NK-92 treated with Interleukin-12 subunit alpha and Interleukin-12 subunit beta, amount 100 ng/mL, for 24 hours (cell line): ENCODE results near the gene RNF13.
"Not testable (repeated sequence)": the region's sequence is repeated elsewhere in the genome, so short reads cannot be mapped to it uniquely, and the experiment has no call there.

Experiments used
- DNase-seq: peaks from one replicate; lab custom pipeline; 2025; lab: John Stamatoyannopoulos, UW

Gene RNF13

DNA sequence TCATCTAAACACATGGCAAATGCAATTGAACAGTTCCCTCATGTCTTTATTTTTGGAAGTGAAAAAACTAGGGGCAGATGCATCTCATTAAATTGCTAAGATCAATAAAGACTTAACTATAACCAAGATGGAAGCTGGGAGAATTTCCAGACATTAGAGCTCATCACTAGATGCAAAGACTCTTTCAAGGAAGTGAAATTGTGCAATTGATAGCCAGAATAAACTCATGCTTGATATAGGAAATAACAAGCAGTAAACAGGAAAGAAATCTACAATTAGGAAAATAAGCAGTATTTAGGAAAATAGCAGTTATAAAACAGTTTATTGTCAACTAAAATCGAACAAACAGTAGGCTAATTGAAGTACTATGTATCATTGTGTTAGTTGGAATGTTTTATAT, 11.8 kb upstream of the RNF13 start:
- DNase-seq, result no peak

DNA sequence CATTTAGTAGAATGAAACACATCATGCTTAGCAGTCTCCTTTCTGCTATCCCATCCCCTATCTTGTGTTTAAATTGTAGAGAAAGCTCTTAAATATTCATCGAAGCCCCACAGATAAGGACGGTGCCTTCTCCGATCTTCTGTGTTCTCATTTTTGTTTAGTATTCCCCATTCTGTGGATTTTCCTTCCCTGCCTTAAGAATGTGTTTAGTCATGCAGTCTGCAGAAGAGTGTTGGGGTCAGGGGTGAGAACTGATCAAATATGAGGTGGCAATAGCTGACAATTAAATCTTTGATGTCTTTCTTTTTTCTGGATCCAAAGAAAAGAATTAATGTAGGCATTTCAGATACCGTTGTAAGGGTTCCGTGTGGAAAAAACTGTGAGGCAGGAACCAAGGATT, 11.4 kb upstream of the RNF13 start:
- no peak for DNase-seq

DNA sequence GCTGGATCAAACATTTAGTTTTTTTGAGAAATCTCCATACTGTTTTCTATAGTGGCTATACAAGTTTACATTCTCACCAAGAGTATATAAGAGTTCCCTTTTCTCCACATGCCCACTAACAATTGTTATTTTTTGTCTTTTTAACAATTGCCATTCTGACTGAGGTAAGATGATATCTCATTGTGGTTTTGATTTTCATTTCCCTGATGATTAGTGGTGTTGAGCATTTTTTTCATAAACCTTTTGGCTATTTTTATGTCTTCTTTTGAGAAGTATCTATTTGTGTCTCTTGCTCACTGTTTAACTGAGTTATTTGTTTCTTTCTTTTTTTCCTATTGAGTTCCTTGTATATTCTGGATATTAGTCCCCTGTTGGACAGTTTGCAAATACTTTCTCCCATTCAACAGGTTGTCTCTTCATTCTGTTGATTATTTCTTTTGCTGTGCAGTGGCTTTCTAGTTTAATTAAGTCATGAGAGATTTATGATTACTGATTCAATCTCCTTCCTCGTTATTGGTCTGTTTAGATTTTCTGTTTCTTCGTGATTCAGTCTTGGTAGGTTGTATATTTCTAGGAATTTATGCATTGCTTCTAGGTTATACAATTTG, 6.7 kb upstream of the RNF13 start:
- no peak for DNase-seq

DNA sequence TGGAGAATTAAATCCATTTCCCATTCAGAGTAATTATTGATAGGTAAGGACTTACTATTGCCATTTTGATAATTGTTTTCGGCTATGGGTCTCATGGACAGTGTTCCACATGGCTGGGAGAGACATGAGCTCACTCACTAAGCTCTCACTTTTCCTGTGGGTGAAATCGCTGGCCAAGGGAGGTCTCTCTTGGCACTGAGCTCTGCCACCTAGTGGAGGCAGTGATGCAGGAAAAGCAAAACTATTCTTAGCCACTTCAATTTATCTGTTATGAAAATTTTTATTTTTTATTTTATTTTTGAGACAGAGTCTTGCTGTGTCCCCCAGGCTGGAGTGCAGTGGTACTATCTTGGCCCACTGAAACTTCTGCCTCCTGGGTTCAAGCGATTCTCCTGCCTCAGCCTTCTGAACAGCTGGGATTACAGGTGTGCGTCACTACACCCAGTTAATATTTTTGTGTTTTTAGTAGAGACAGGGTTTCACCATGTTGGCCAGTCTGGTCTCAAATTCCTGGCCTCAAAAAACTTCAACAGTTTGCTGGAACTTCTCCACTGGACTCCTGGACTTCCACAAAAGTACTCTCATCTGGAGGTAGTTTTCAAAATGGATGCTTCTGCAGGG, 4.7 kb upstream of the RNF13 start:
- DNase-seq, result peak; percentile 31

DNA sequence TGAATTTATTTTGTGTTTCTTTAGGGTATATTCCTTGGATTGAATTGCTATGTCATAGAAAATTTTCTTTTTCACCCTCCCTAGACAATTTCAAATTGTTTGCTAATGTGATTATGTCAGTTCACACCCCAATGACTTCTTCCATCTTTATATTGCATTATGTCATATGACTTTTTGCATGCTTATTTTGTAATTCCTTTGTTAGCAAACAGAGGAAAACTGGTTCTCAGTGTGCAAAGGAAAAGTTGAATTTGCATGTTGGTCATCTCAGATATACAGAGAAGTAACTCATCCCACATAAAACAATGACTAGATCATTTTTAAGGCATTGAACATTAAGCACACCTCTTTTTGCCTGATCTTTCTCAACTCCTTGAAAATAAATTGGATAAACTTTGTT, 3.3 kb upstream of the RNF13 start:
- no peak for DNase-seq

DNA sequence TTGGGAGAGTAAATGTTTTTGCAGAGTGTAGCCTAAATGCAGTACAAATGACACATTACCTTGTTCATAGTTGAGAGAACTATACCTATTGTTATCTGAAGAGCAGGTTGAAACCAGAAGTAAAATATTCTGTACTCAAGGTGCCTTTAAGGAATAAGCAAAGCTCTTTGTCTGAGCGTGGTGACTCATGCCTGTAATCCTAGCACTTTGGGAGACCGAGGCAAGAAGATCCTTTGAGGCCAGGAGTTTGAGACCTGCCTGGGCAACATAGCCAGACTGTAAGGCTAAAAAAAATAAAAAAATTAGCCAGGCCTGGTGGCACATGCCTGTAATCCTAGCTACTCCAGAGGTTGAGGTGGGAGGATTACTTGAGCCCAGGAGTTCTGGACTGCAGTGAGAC, 2.2 kb upstream of the RNF13 start:
- DNase-seq, result no peak

DNA sequence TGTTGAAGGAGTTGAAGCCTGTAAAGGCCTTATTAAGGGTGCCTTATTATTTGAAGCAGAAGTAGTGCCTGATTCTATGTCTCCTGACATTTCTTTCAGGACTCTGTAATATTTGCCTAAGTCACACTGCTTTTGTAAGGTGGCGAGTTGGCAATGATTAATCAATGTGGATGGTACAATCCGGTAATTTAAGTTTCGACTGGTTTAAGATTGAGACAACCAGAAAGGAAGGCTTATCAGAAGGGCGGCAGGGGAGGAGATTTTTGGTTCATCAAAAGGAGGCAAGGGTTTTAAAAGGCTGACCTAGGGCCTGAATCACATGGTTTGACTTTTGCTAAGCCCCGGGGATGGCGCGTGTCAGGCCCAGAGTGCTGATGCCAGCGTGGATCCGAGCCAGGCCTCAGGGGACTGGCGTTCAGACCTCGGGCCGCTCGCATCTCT, 830 bp upstream of the RNF13 start:
- no peak for DNase-seq

DNA sequence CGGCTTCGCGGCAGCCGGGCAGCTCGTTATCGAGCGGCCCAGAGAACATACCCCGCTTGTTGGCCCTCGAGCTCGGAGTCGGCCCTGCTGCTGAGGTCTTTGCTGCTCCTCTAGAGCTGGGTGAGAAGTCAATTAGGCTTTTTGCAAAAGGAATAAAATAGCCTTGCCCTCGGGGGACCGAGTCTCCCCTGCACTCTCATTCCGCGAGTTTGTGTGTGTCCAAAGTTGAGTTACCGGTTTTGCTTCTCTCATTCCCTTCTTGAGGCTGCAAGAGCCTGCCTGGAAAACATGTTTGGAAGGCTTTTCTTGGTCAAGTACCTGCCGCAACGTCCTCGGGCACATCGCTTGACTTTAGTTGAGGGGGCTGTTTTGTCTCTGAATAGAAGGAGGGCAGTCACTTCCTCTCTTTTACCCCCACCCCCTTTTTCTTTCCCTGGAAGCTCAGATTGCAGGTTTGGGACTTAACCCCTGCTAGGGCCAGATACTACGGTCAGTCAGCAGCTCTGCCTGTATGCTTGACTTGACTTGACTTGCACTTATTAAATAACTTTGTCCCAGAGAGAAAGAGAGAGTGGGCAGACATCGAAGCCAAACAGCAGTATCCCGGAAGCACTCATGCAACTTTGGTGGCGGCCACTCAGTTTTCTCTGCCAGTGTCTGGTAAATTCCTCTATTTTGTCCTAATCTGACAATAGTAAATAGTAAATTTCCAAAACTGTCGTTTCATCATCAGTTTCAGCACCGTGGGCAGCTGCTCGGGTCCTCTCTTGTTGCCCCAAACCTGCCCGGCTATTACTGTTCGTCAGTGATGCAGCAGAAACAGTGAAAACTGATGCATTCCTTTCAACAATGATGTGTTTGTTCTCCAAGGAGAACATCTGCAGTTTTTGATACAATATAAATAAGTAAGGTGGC, 609 bp downstream of the RNF13 start:
- no peak for DNase-seq

DNA sequence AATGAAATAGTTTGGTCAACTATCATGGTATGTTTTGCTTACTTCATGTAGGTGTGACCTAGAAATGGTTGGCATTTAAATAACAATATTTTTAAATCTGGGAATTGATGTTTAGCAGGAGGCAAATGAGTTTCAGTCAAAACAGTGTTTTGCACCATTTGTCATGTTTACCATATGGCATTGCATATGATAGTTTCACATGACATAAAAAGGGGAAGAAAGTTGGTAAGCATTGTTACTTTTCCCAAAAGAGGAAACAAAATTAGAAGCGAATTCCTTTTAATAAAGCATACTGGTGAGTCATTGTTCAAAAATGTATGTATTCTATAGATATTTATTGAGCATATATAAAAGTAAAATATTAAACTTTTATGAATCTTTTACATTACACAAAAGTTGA, 2.3 kb downstream of the RNF13 start:
- DNase-seq, result no peak

DNA sequence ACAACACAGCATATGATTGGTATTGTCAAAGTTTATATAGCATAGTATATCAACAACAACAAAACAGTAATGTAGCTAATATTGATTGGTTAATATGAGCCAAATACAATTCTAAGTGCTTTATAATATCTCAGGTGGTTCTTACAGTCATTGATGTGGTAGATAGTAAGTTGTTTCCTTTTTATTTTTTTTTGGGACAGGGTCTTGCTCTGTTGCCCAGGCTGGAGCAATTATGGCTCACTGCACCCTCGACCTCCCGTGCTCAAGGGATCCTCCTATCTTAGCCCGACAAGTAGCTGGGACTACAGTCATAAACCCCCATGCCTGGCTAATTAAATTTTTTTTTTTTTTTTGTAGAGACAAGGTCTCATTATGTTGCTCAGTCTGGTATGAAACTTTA, 2.7 kb downstream of the RNF13 start:
- DNase-seq, result no peak

DNA sequence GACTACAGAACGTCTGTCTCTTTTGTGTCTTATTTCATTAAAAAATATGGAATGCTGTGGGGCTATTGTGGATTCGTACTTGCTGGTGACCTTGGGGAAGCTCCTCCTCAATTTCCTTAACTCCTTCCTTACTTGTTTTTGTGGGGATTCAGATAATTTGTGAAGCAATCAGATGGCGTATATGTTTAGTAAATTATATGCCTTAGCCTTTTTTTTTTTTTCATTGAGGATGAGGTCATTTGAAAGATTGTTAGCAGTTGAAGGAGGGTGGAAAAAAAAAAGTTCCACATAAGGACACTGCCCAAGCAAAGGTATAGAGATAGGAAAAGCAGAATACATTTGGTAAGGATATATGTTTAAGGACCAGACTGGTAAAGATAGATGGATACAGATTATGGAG, 3.3 kb downstream of the RNF13 start:
- DNase-seq, result no peak

DNA sequence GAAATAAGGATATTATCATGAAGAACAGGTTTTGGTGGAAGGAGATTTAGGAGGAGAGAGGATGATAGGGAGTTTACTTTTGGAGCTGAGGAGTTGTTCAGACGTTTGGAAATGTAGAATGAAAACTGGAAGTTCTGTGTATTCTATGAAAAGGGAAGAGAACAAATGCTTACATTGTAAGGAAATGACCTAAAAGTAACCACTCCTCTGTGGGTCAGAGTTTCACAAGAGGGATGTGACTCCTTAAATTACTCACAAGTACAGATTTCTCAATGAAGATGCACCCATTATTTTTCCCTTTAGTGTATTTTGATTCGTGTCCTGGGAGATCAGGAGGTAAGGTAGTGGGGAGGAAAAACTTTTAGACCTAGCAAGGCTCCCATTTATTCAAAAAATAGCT, 4.0 kb downstream of the RNF13 start:
- no peak for DNase-seq

DNA sequence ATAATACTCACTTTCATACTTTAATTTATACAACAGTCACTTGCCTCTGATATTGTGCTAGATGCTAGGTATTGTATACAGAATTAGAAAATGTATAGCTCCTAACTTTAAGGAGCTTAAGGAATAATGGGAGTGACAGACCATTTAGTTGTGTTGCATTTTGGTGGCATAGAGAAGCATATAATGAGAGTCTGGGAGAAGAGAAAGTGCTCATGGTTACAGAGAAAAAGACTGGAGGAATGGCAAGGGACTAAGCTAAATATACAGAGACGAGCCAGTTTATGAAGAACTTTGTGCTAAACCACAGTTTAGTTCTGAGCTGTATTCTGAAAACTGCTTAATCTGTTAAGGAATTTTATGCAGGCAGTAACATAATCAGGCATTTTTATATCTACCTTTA, 6.4 kb downstream of the RNF13 start:
- no peak for DNase-seq

DNA sequence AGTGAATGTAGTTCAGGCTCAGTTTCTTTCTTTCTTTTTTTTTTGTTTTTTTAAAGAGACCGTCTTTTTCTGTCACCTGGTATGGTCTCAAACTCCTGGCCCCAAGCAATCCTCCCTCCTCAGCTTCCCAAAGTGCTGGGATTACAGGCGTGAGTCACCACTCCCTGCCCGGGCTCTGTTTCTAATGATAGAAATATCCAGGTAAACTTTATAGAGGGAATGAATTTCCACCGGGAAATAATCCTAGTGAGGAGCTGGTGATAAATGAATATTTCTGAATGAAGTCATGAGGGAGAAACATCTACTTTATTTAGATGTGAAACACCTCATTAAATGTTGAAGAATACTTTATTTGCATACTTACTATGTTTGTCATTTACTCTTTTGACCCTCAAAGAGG, 7.2 kb downstream of the RNF13 start:
- DNase-seq, result no peak

DNA sequence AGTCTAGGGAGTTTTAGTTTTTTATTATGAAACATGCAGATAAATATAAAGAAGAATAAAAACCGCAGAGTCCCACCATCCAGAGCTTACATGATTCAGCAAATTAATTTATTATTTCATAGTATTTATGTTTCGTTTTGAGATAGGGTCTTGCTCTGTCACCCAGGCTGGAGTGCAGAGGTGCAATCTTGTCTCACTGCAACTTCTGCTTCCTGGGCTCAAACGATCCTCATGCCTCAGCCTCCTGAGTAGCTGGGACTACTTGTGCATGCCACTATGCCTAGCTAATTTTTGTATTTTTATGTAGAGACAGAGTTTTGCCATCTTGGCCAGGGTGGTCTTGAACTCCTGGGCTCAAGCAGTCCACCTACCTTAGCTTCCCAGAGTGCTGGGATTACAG, 13.6 kb downstream of the RNF13 start:
- no peak for DNase-seq

DNA sequence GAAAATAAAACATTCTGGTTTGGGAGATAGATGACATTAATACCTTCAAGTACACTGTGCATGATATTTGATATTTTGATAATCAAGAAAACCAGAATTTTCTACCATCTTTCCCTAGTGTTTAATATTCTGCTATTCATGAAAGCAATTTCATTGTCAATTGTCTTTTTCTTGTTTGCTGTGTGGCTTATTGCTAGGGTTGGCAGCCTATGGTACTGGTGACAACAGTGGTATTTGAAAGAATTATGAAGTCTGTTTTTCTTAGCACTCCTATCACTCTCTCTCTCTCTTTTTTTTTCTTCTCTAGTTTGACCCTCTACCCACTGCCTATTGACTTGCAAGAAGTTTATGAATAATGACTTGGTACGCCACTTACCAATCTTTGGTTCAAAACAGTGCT, 15.4 kb downstream of the RNF13 start:
- no peak for DNase-seq

DNA sequence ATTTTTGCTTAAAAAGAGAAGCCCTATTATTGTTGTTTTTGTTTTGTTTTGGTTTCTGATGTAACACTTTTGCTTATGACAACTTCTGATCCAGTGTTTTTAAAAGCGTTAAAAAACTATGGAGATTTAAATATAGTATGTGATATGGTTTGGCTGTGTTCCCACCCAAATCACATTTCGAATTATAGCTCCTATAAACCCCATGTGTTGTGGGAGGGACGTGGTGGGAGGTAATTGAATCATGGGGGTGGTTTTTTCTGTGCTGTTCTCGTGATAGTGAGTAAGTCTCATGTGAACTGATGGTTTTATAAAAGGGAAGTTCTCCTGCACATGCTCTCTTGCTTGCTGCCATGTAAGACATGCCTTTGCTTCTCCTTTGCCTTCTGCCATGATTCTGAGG, 16.6 kb downstream of the RNF13 start:
- not testable (repeated sequence) for DNase-seq

DNA sequence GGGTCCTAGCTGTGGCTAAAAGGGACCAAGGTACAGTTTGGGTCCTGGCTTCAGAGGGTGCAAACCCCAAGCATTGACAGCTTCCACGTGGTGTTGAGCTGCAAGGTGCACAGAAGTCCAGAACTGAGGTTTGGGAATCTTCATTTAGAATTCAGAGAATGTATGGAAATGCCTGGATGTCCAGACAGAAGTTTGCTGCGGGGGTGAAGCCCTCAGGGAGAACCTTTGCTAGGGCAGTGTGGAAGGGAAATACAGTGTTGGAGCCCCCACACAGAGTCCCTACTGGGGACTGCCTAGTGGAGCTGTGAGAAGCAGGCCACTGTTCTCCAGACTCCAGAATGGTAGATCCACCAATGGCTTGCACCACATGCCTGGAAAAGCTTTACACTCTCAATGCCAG, 17.9 kb downstream of the RNF13 start:
- no peak for DNase-seq

DNA sequence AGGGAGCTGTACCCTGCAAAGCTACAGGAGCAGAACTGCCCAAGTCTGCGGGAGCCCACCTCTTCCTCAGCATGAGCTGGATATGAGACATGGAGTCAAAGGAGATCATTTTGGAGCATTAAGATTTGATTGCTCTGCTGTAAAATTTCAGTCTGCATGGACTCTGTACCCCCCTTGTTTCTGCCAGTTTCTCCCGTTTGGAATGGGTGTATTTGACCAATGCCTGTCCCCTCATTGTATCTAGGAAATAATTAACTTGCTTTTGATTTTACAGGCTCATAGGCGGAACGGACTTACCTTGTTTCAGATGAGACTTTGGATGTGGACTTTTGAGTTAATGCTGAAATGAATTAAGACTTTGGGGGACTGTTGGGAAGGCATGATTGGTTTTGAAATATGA, 18.3 kb downstream of the RNF13 start:
- no peak for DNase-seq

DNA sequence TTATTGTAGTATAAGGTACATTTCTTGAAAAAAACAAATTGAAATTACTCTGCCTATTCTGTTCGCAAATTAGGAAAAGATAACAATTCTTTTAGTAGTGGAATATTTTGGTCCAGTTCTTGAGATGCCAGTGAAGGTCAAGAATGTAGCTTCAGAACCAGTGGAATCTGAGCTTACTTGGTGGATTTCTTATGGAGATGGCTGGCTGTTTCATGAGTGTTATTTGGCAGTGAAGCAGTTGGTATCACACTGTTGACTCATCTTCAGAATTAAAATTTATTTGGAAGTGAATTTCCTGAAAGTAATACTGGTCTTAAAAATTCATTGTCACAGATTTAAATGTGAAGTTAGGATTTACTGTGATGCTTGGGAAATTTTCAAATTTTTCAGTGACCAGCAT, 19.1 kb downstream of the RNF13 start:
- DNase-seq, result no peak

DNA sequence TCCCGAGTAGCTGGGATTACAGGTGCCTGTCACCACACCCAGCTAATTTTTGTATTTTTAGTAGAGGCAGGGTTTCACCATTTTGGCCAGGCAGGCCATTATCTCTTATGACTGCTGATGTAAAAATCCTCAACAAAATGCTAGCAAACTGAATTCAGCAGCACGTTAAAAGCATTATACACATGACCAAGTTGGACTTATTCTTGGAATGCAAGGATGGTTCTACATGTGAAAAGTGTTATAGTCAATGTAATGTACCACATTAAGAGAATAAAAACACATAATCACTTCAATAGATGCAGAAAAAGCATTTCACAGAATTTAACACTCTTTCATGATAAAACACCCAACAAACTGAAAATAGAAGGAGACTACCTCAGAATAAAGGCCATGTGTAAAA, 20.2 kb downstream of the RNF13 start:
- DNase-seq, result no peak

DNA sequence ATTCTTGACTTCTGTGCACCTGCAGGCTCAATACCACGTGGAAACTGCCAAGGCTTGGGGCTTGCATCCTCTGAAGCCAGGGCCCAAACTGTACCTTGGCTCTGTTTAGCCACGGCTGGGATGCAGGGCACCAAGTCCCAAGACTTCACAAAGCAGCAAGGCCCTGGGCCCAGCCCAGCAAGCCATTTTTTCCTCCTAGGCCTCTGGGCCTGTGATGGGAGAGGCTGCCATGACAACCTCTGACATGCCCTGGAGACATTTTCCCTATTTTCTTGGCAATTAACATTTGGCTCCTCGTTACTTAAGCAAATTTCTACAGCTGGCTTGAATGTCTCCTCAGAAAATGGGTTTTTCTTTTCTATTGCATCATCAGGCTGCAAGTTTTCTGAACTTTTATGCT, 25.5 kb downstream of the RNF13 start:
- not testable (repeated sequence) for DNase-seq

DNA sequence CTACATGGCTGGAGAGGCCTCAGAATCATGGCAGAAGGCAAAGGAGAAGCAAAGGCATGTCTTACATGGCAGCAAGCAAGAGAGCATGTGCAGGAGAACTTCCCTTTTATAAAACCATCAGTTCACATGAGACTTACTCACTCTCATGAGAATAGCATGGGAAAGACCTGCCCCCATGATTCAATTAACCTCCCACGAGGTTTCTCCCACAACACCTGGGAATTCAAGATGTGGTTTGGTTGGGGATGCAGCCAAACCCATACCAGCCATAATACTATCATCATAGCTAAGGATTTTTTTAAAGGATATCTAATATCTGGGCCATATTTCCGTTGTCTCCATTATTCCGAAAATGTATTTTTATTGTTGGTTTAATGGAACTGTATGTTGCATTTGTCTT, 26.5 kb downstream of the RNF13 start:
- DNase-seq, result not testable (repeated sequence)
